OCI-LY3 (cell line): ENCODE results near the gene GRSF1.

Experiments
- EZH2phosphoT487 ChIP-seq: fragments of 200-600 bp; shearing (Covaris generic); IDR thresholded peaks from 2 replicates; pipeline ENCODE4 v1.6.1; 2018; ENCODE audit warnings: antibody characterized with exemption, mixed run types, low read depth
- TF ChIP-seq, protein P1 (sequence below): fragments of 200-600, 300-600 bp; sonication (generic); IDR thresholded peaks from 2 replicates; pipeline ENCODE4 v1.5.1; 2014; ENCODE audit warnings: antibody characterized with exemption, low read length, low read depth

DNA sequence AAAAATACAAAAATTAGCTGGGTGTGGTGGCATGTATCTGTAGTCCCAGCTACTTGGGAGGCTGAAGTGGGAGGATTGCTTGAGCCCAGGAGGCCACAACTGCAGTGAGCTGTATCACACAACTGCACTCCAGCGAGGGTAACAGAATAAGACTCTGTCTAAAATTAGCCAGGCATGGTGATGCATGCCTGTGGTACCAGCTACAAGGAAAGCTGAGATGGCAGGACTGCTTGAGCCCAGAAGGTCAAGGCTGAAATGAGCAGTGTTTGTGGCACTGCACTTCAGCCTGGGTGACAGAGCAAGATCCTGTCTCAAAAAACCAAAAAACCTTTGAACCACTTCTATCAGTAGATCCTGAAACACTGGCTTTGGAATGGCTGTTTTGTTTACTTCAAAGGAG is 10.2 kb downstream of the GRSF1 start:
- TF ChIP-seq, protein P1, sequence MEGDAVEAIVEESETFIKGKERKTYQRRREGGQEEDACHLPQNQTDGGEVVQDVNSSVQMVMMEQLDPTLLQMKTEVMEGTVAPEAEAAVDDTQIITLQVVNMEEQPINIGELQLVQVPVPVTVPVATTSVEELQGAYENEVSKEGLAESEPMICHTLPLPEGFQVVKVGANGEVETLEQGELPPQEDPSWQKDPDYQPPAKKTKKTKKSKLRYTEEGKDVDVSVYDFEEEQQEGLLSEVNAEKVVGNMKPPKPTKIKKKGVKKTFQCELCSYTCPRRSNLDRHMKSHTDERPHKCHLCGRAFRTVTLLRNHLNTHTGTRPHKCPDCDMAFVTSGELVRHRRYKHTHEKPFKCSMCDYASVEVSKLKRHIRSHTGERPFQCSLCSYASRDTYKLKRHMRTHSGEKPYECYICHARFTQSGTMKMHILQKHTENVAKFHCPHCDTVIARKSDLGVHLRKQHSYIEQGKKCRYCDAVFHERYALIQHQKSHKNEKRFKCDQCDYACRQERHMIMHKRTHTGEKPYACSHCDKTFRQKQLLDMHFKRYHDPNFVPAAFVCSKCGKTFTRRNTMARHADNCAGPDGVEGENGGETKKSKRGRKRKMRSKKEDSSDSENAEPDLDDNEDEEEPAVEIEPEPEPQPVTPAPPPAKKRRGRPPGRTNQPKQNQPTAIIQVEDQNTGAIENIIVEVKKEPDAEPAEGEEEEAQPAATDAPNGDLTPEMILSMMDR = no peak
- no peak for TF ChIP-seq EZH2phosphoT487
